Activated CD8-positive, alpha-beta memory T cell treated with anti-CD3 and anti-CD28 coated beads for 4 hours (primary cell): ENCODE measurements around the gene AKR1B15.
"Not testable (repeated sequence)": the region's sequence is repeated elsewhere in the genome, so short reads cannot be mapped to it uniquely, and the experiment has no call there.

Experiments used
- DNase-seq, 2 donors: peaks; one replicate each; pipeline ENCODE4 v3.0.0-alpha.2; 2020; ENCODE audit warnings: low read depth in 2 of 2

The AKR1B15 gene

DNA sequence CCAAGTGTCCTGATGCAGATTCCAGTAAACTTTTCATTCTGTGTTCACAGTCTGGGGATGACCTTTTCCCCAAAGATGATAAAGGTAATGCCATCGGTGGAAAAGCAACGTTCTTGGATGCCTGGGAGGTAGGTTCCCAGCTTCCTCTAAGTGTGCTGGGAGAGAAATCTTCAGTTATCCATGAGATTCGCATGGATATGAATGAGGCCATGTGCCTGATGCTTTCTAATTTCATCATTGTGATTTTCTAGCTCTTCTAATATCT lies 16.0 kb upstream of the AKR1B15 start:
- no peak for DNase-seq

DNA sequence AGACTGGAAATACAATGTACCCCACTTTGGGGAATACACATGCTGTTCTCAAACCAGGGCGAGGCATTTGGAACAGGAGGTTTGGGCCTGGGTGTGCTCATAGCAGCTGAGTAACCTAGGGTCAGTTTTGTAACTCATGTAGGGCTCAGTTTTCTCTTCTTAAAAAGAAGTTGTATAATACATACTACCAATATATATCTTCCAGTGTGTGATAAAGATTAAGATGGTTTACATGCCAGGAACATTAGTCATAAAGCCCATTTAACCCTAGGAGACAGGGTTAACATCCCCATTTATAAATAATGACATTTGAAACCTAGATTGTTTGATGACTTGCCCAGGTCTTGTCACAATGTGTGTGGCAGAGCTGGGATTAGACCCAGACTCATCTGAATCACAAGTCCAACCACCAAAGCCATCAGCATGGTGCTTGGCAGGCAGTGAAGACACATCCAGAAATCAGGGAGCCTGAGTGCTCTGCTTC lies 15.6 kb upstream of the AKR1B15 start:
- DNase-seq: no peak

GRCh38 chr7:134534633-134535032 lies 14.3 kb upstream of the AKR1B15 start:
- no peak for DNase-seq

GRCh38 chr7:134535272-134535918 lies 13.5 kb upstream of the AKR1B15 start:
- DNase-seq: no peak

DNA sequence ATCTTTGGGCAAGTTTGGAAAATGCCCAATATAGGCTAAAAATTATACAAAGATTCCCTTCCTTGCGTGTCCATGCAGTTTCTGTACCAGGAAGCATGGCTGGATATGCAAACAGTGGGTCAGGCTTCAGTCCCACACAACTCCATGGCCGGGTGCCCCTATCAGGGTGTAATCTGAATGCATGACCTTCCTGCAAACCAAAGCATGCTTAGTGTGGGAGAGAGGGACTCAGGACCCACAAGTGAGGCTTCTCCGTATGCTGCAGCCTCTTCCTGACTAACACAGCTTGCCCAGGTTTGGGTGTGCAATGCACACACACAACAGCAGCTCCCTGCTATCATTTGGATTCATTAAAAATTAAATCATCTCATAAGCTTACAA lies 13.0 kb upstream of the AKR1B15 start:
- no peak for DNase-seq

DNA sequence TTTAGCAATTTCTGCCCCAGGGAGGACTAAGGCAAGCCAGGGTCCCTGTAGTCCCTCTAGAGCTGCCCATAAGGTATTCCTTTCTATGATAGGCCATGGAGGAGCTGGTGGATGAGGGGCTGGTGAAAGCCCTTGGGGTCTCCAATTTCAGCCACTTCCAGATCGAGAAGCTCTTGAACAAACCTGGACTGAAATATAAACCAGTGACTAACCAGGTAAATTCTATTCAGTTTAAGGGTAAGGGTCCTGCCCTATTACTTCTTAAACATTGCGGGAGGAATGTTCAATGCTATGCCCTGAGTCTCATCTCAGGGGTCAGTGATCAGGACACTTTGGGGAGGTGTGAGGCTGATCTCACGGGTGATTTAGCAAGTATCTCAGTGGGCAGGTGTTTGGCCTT lies 12.4 kb upstream of the AKR1B15 start:
- DNase-seq: not testable (repeated sequence)

DNA sequence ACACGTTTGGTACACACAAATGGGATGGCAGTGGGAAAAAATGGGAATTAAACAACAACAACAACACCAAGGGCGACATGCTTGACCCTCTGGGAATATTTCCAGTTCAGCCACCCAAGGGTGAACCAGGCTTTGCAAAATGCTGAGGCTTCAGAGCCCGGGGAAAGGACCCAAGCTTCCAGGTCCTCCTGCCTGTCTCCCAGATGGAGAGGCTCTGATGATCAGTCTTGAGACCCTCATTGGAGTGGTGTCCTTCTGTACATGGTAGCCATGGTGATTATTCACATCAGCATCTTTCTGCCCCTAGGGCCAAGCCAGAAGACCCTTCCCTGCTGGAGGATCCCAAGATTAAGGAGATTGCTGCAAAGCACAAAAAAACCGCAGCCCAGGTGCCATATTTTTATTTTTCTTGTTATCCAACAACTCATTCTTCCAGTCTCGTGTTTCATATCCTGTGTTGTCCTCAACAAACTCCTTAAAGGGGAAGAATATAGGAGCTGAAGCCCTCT lies 11.6 kb upstream of the AKR1B15 start:
- DNase-seq: not testable (repeated sequence)

GRCh38 chr7:134539380-134540004 lies 9.4 kb upstream of the AKR1B15 start:
- DNase-seq: no peak

GRCh38 chr7:134541501-134542194 lies 7.3 kb upstream of the AKR1B15 start:
- DNase-seq: not testable (repeated sequence)

DNA sequence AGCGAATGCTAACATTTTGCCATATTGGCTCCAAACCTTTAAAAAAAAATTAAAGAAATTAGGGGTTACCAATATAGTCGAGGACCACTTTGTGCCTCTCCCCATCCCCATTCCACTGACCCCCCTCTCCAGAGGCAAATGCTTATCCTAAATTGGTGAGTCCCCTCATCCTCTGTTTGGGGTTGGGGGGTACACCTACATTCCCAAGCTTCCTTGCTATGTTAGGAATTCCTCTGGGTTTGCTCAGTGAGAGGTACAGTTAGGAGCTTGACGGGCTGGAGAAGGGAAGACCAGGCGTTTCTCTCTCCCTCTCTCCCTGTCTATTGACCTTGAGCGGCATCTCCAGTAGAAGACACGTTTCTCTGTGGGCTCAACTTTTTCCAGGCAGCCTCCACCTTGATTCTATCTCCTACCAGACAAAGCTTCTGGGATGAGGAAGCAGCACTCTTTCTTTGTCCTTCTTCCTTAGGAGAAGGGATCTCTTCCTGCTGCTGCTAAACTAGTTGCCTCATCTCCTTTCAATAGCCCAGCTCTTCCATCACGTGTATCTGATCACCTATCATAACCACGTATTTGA lies 6.6 kb upstream of the AKR1B15 start:
- DNase-seq: no peak

DNA sequence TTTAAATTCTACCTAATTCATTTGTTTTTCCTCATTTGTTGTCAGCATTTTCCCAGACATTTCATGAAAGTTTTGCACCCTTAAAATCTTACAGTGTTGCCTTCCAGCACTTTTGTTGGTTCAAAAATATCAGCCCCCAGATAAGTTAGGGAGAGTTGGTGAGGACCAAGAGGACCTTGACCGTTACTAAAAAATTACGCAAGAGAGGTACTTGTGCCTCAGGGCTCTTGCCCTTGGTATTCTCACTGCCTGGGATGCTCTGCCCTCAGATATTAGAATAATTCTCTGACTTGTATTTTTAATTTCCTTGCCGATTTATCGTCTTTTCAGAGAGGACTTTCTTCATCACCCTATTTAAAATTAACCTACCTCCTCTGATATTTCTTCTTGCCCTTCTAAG lies 3.5 kb upstream of the AKR1B15 start:
- no peak for DNase-seq

DNA sequence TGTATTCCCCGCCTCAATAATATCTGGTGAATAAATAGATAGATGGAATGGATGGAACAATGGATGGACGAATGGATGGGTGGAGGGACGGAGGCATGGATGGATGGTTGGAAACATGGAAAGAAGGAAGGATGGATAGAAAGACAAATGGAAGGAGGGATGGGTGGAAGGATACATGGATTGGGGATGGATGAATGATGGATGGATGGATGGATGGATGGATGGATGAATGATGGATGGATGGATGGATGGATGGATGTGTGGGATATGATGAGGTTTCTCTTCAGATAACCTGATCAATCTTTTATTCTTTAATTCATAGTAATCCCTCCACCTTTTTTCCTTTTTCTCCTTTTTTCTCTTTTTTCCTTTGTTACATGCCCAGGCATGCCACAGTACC lies 3.0 kb upstream of the AKR1B15 start:
- DNase-seq: no peak

- no peak for DNase-seq
Measured at GRCh38 chr7:134546955-134547354, 2.0 kb upstream of the AKR1B15 start.

GRCh38 chr7:134547397-134548054 lies 1.4 kb upstream of the AKR1B15 start:
- peak; percentile 38 to 44 for DNase-seq

GRCh38 chr7:134549366-134549765 lies 456 bp downstream of the AKR1B15 start:
- no peak for DNase-seq

GRCh38 chr7:134552105-134552504 lies 3.2 kb downstream of the AKR1B15 start:
- no peak for DNase-seq

GRCh38 chr7:134553976-134554375 lies 5.1 kb downstream of the AKR1B15 start:
- no peak for DNase-seq

DNA sequence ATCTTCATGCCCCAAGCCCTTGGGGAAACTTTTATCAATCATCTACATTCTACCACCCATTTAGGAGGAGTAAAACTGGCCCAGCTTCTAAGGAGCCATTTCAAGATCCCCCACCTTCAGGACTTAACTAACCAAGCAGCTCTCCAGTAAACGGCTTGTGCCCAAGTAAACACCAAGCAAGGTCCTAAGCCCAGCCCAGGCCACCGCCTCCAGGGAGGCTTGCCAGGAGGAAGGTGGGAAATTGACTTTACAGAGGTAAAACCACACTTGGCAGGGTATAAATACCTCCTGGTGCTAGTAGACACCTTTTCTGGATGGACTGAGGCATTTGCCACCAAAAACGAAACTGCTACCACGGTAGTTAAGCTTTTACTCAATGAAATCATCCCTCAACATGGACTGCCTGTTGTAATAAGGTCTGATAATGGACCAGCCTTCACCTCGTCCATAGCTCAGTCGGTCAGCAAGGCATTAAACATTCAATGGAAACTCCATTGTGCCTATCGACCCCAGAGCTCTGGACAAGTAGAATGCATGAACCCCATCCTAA lies 5.6 kb downstream of the AKR1B15 start:
- no peak for DNase-seq

DNA sequence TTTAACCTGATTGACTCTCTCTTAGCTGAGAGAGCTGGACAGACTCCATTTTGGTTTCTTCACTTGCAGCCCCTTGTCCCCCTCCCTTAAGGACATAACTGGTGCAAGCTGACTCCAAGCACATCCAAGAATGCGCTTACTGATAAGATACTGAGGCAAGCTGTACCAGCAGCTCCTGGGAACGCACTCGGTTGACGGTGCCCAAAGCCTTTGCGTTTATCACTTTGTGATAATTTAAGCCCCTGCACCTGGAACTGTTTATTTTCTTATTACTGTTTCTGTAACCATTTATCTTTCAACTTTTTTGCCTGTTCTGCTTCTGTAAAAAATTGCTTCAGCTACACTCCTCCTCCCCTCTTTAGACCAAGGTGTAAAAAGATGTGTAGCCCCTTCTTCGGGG lies 8.5 kb downstream of the AKR1B15 start:
- DNase-seq: no peak

DNA sequence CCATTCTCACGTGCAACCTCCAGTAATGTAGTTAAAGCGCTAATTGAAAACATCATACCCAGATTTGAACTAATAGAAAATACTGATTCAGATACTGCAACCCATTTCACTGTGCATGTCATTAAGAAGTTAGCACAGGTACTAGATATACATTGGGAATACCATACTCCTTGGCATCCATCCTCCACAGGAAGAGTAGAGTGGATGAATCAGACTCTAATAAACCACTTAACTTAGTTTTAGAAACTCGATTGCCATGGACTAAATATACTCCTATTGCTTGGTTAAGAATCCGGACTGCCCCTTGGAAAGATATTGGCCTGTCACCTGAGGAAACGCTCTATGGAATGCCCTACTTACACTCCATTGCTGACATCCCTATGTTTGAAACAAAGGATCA lies 9.5 kb downstream of the AKR1B15 start:
- no peak for DNase-seq

- DNase-seq: not testable (repeated sequence)
Measured at GRCh38 chr7:134561616-134562015, 12.7 kb downstream of the AKR1B15 start.

DNA sequence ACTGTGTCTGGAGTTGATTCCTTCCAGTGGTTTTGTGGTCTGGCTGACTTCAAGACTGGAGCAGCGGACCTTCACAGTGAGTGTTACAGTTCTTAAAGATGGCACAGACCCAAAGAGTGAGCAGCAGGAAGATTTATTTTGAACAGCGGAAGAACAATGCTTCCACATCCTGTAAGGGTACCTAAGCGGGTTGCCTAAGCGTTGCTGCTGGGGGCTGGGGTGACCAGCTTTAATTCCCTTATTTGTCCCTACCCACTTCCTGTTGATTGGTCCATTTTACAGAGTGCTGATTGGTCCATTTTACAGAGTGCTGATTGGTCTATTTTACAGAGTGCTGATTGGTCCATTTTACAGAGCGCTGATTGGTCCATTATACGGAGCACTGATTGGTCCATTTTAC lies 13.2 kb downstream of the AKR1B15 start:
- DNase-seq: no peak
